Upper lobe of left lung (tissue), 6 donors: ENCODE measurements around the gene LEFTY2. TPM values are rescaled to one million over a fixed set of nuclear protein-coding genes. Genes with fewer than 3 reads are reported as not detected.
A peak's percentile ranks its signal among the peaks of the same experiment; 100 is the strongest.

Experiments used
- ATAC-seq, 2 donors: fragments of 200-7000 bp; cut with Tn5 transposase; one replicate each; pipeline ENCODE4 v1.9.1; 2022; ENCODE audit warnings: mild to moderate bottlenecking in 2 of 2, moderate library complexity in 2 of 2; ENCODE audit not compliant: low FRiP score in 2 of 2
- DNase-seq, 2 donors: peaks; one replicate each; pipeline ENCODE4 v3.0.0-alpha.2; 2019 to 2020
- H3K27ac ChIP-seq, 4 donors: fragments of 200-600 bp; sonication (generic); one replicate each; pipeline ENCODE4 v1.5.1; 2016 to 2019
- H3K27me3 ChIP-seq, 4 donors: fragments of 200-600 bp; sonication (generic); one replicate each; pipeline ENCODE4 v1.5.1; 2017 to 2019
- H3K36me3 ChIP-seq, 4 donors: fragments of 200-600 bp; sonication (generic); one replicate each; pipeline ENCODE4 v1.5.1; 2016 to 2019
- H3K4me1 ChIP-seq, 4 donors: fragments of 200-600 bp; sonication (generic); one replicate each; pipeline ENCODE4 v1.5.1; 2018 to 2019
- H3K4me3 ChIP-seq, 4 donors: fragments of 200-600 bp; sonication (generic); one replicate each; pipeline ENCODE4 v1.5.1; 2017 to 2019; ENCODE audit warnings: mild to moderate bottlenecking in 2 of 4, moderate library complexity in 1 of 4
- H3K9me3 ChIP-seq, 4 donors: fragments of 200-600 bp; sonication (generic); one replicate each; pipeline ENCODE4 v1.5.1; 2018 to 2019
- EP300 ChIP-seq, 4 donors: sonication (generic); formaldehyde crosslinking; IDR thresholded peaks; one replicate each; pipeline ENCODE4 v1.5.1; 2017; ENCODE audit warnings: antibody characterized with exemption in 4 of 4, control low read depth in 2 of 4
- POLR2A ChIP-seq, 4 donors: fragments of 450-650 bp; IDR thresholded peaks; one replicate each; pipeline ENCODE4 v1.5.1; 2016 to 2017; ENCODE audit warnings: antibody characterized with exemption in 4 of 4, mild to moderate bottlenecking in 2 of 4
- POLR2AphosphoS5 ChIP-seq, 2 donors: sonication (generic); formaldehyde crosslinking; IDR thresholded peaks; one replicate each; pipeline ENCODE4 v1.5.1; 2017; ENCODE audit warnings: antibody characterized with exemption in 2 of 2
- WGBS, 2 donors: methylation state at CpG; one replicate each; pipeline ENCODE4 v1.1.5; 2017 to 2018; 5-methylcytosine and 5-hydroxymethylcytosine counted together
- total RNA-seq, 6 donors: library from RNA; depleted of rRNA in 4 of 6; stranded (reverse); fragments of >200 nt in 4 of 6; gene quantifications; one replicate each; pipeline versions ENCODE4 v1.1.0 to v1.2.1, GENCODE V29; 2016 to 2021
- TF ChIP-seq, protein P1 (sequence below), 6 experiments: fragments of 450-650 bp in 4 of 6; fragments of 200-600 bp in 2 of 6; sonication (generic) in 2 of 6; IDR thresholded peaks; one replicate each; pipeline ENCODE4 v1.5.1; 2016 to 2019; ENCODE audit warnings: antibody characterized with exemption in 6 of 6
- donor health status: DM: no; HTN: no; CAD: no; lungs with moderate emphysema.
- donor health status: DM: no; HTN: yes; CAD: no; lungs with severe emphysema.

LEFTY2 gene
- total RNA-seq, 6 donors from 2014 or later, result 0.44 to 2.9 (median 0.76) TPM; not detected in 2

- no peak for ATAC-seq
- Histone ChIP-seq H3K4me3 (no peak overlapping the region), H3K27me3 (no peaks in the 10 kb centered on the region), H3K36me3 (no peaks in the 10 kb centered on the region), H3K27ac (peak overlapping the region; percentile 16 to 66 (median 23)), H3K4me1 (peaks cover 3 to 8% (median 5%) of the 10 kb centered on the region in 4 donors), H3K9me3 (no peaks in the 10 kb centered on the region)
- TF ChIP-seq POLR2A (IDR thresholded peaks at IDR 0.05), result no peak
- TF ChIP-seq, protein P1, sequence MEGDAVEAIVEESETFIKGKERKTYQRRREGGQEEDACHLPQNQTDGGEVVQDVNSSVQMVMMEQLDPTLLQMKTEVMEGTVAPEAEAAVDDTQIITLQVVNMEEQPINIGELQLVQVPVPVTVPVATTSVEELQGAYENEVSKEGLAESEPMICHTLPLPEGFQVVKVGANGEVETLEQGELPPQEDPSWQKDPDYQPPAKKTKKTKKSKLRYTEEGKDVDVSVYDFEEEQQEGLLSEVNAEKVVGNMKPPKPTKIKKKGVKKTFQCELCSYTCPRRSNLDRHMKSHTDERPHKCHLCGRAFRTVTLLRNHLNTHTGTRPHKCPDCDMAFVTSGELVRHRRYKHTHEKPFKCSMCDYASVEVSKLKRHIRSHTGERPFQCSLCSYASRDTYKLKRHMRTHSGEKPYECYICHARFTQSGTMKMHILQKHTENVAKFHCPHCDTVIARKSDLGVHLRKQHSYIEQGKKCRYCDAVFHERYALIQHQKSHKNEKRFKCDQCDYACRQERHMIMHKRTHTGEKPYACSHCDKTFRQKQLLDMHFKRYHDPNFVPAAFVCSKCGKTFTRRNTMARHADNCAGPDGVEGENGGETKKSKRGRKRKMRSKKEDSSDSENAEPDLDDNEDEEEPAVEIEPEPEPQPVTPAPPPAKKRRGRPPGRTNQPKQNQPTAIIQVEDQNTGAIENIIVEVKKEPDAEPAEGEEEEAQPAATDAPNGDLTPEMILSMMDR (IDR thresholded peaks at IDR 0.05), result no peak
- TF ChIP-seq POLR2AphosphoS5 (IDR thresholded peaks at IDR 0.05), result no peak
- TF ChIP-seq EP300 (IDR thresholded peaks at IDR 0.05), result no peak
- WGBS, 2 donors, result 82 to 86% methylated on average over 14 of the region's 14 CpGs
- DNase-seq, result no peak
Measured at GRCh38 chr1:225928186-225929175, 12.5 kb downstream of the LEFTY2 start.

DNA sequence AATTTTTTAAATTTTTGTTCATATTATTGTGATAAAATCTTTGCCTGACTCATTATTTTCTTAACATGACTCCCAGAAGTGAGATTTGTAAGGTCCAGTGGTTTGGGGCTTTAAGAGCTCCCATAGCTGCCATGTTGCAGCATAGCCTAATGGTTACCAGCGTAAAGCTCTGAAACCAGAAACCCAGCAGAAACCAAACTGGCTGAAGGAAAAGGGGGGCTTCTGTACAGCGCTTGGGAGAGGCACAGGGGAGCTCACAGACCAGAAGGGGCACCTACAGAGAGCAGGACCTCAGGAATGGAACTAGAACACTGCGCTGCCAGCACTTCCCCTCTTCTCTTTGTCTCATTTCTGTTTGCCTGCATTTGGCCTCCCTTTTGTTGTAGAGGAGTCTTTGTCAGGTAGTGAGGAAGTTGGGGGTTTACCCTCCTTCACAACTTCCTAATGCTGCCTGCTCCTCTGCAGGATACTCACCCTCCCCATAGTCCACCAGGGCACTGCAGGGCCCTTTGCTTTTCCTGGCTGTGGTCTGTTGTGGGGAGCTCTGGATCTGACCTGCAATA, 14.4 kb downstream of the LEFTY2 start:
- Histone ChIP-seq H3K27ac (no peak overlapping the region), H3K27me3 (no peaks in the 10 kb centered on the region), H3K4me1 (peaks cover 14 to 21% (median 18%) of the 10 kb centered on the region in 4 donors), H3K36me3 (peaks cover 0 to 4% (median 1%) of the 10 kb centered on the region in 4 donors), H3K4me3 (no peak overlapping the region), H3K9me3 (no peaks in the 10 kb centered on the region)
- DNase-seq (no peak), ATAC-seq (no peak)
- TF ChIP-seq POLR2A (IDR thresholded peaks at IDR 0.05) (no peak), EP300 (IDR thresholded peaks at IDR 0.05) (no peak), POLR2AphosphoS5 (IDR thresholded peaks at IDR 0.05) (no peak)
- TF ChIP-seq, protein P1 (IDR thresholded peaks at IDR 0.05), result no peak
- WGBS, 2 donors, result 78 to 79% methylated on average over 3 of the region's 3 CpGs

DNA sequence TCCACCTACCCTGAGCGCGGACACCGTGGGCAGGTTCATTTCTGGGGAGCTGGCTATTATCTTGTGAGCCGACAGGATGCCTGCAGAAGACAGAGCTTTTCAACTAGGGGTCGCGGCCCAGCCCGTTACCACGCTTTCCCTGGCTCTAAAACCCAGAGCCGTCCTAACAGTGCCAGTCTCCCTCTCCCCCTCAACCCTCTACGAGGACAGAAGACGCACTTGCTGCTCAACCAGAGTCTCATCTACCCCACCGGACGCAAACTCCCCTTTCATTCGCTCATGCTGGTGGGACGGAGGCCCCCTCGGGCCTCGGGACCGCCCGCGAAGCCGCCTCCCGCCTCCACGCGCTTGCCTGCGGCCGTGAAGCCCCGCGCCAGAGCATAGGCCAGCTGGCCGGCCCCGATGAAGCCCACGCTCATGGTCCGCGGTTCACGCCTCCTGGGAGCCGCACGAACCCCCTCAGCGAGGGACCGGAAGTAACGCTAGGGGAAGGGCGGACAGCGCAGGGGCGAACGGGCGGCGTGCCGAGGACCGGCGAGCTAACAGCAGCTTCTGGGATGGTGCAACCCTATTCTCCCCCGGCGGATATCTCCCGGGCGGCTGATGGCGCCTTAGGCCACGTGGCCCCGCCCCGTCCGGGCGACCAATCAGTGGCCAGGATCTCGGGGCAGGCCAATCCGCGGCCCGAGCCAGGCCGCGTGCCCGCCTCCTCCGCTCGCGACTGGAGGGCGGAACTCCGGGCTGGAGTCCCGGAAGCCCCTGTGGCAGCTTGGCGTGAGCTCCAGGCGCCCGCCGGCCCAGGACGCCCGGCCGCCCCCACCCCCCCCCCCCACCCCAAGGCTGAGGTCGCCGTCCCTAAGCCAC, 17.1 kb downstream of the LEFTY2 start, which contains the start of gene PYCR2:
Gene PYCR2, minus strand, starts transcription at position 559 of the 864 bp plus-strand sequence. Its CDS starts 140 bp downstream, at position 419.
- ATAC-seq (peak; percentile 99 to 100), DNase-seq (peak; percentile 96 to 99)
- TF ChIP-seq POLR2AphosphoS5 (IDR thresholded peaks at IDR 0.05) (peak; percentile 89 to 93), POLR2A (IDR thresholded peaks at IDR 0.05) (peak in 3 of 4 donors; percentile 80 to 95 (median 93)), EP300 (IDR thresholded peaks at IDR 0.05) (peak in 1 of 4 donors; percentile 9)
- TF ChIP-seq, protein P1 (IDR thresholded peaks at IDR 0.05), result peak in 3 of 6 experiments; percentile 7 to 33 (median 20)
- Histone ChIP-seq H3K27me3 (no peaks in the 10 kb centered on the region), H3K4me1 (peaks cover 28 to 40% (median 30%) of the 10 kb centered on the region in 4 donors), H3K36me3 (peaks cover 0 to 27% (median 5%) of the 10 kb centered on the region in 4 donors), H3K4me3 (peak within 1 kb of the TSS; percentile 52 to 98 (median 80)), H3K9me3 (no peaks in the 10 kb centered on the region), H3K27ac (peak within 1 kb of the TSS; percentile 88 to 96 (median 92))
- 0% methylated on average over 22 to 38 of the region's 80 CpGs for WGBS, 2 donors

DNA sequence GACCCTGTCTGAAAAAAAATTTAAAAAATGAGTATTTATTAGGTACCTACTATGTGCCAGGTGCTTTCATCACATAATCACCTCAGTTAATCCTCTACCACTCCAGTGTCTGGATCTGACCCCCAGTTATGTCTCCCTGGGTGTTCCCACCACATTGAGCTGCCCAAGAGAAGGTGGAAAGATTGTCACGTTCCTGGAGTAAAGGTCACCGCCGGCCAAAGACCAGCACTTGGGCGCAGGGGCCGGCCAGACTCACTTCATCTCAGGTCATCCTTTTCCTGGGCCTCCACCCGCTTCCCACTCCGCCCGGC, 17.7 kb downstream of the LEFTY2 start:
- H3K4me1 ChIP-seq, result peaks cover 28 to 40% (median 30%) of the 10 kb centered on the region in 4 donors
- peak overlapping the region; percentile 52 to 98 (median 80) for H3K4me3 ChIP-seq
- ATAC-seq, result peak in 1 of 2 donors; percentile 26
- H3K36me3 ChIP-seq, result peaks cover 0 to 33% (median 6%) of the 10 kb centered on the region in 4 donors
- H3K27me3 ChIP-seq, result no peaks in the 10 kb centered on the region
- 0 to 2% methylated on average over 3 to 8 of the region's 8 CpGs for WGBS, 2 donors
- DNase-seq, result peak in 1 of 2 donors; percentile 64
- no peaks in the 10 kb centered on the region for H3K9me3 ChIP-seq
- H3K27ac ChIP-seq, result peak overlapping the region; percentile 88 to 96 (median 92)
- TF ChIP-seq, protein P1 (IDR thresholded peaks at IDR 0.05), result no peak
- no peak for TF ChIP-seq POLR2AphosphoS5 (IDR thresholded peaks at IDR 0.05)
- TF ChIP-seq EP300 (IDR thresholded peaks at IDR 0.05), result no peak
- no peak for TF ChIP-seq POLR2A (IDR thresholded peaks at IDR 0.05)
